ENCODE results near the gene DNER.
A peak's percentile ranks its signal among the peaks of the same experiment; 100 is the strongest.

DNER gene

DNA sequence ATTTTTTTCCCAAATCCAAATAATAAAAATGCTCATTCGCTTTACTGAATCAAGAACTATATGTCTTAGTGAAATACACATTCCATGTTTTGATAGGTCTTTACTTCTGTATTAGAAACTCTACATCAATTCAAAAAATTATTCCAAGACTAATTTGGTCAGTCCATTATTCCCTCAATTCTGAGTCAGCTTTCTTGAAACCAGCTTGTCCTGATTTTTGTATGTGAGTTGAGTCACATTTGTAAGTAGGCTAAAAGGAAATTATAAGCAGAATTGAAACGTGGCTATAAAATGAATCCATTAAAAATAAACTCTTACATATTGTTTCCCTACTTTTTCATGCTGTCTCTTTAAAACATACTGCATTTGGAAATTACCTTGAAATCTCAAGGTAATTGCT is 113.0 kb downstream of the DNER start:
- H3K4me3 ChIP-seq (ENCODE audit: low read depth, low read length) = no peak overlapping the region
- TF ChIP-seq, protein P1, sequence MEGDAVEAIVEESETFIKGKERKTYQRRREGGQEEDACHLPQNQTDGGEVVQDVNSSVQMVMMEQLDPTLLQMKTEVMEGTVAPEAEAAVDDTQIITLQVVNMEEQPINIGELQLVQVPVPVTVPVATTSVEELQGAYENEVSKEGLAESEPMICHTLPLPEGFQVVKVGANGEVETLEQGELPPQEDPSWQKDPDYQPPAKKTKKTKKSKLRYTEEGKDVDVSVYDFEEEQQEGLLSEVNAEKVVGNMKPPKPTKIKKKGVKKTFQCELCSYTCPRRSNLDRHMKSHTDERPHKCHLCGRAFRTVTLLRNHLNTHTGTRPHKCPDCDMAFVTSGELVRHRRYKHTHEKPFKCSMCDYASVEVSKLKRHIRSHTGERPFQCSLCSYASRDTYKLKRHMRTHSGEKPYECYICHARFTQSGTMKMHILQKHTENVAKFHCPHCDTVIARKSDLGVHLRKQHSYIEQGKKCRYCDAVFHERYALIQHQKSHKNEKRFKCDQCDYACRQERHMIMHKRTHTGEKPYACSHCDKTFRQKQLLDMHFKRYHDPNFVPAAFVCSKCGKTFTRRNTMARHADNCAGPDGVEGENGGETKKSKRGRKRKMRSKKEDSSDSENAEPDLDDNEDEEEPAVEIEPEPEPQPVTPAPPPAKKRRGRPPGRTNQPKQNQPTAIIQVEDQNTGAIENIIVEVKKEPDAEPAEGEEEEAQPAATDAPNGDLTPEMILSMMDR (IDR thresholded peaks at IDR 0.05; ENCODE audit: low read depth, low read length, missing control alignments) = no peak
- in situ Hi-C loops (cut with HindIII; ENCODE audit: low sequenced_read_pairs) = no loop called here
- no peak for DNase-seq (ENCODE audit: low read depth)

- in situ Hi-C loops (cut with HindIII; ENCODE audit: low sequenced_read_pairs) = no loop called here
- DNase-seq (ENCODE audit: low read depth) = no peak
- H3K4me3 ChIP-seq (ENCODE audit: low read depth, low read length) = no peak overlapping the region
- TF ChIP-seq, protein P1 (IDR thresholded peaks at IDR 0.05; ENCODE audit: low read depth, low read length, missing control alignments) = no peak
These were observed 116.1 kb downstream of the DNER start for GRCh38 chr2:229598227-229598626.

DNA sequence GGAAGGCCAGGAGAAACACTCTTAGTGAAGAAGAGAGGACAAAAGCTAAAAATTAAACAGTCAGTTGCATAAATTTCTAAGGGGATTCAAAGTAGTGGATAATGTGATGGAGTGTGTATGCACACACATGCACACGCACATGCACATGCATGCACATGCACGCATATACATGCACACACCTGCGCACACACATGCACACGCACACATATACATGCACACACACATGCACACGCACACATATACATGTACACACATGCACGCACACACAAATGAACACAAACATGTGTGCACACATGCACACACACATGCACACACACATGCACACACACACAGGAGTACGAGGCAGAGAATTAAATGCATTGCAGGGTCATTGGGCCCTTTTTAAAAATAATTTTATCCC is 117.6 kb downstream of the DNER start:
- no peak for DNase-seq (ENCODE audit: low read depth)
- TF ChIP-seq, protein P1 (IDR thresholded peaks at IDR 0.05; ENCODE audit: low read depth, low read length, missing control alignments) = no peak
- no peak overlapping the region for H3K4me3 ChIP-seq (ENCODE audit: low read depth, low read length)
- in situ Hi-C loops (cut with HindIII; ENCODE audit: low sequenced_read_pairs) = no loop called here

DNA sequence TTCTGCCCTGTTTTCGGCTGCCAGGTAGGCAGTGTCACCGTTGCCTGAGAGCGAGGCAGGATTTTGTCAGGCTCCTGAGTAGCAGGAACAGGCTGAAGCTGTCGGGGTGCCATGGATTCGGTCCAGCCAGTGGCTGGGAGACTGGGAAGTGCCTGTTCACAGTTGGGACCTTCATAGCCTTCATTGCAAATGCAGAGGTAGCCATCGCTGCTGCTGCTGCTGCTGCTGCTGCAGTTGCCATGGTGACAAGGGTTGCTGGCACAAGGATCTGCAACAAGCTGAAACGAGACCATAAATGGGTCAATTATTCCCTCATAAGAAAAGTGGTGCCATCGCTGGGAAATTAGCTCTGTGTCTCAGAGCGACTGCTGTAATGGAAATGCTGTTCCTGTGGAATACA is 122.7 kb downstream of the DNER start:
- DNase-seq (ENCODE audit: low read depth) = no peak
- in situ Hi-C loops (cut with HindIII; ENCODE audit: low sequenced_read_pairs) = no loop called here
- TF ChIP-seq, protein P1 (IDR thresholded peaks at IDR 0.05; ENCODE audit: low read depth, low read length, missing control alignments) = no peak
- no peak overlapping the region for H3K4me3 ChIP-seq (ENCODE audit: low read depth, low read length)

GRCh38 chr2:229586746-229587705 is 127.3 kb downstream of the DNER start:
- peak overlapping the region; percentile 30 for H3K4me3 ChIP-seq (ENCODE audit: low read depth, low read length)
- TF ChIP-seq, protein P1 (IDR thresholded peaks at IDR 0.05; ENCODE audit: low read depth, low read length, missing control alignments) = peak; percentile 93
- in situ Hi-C loops (cut with HindIII; ENCODE audit: low sequenced_read_pairs) = no loop called here
- DNase-seq (ENCODE audit: low read depth) = peak; percentile 65

DNA sequence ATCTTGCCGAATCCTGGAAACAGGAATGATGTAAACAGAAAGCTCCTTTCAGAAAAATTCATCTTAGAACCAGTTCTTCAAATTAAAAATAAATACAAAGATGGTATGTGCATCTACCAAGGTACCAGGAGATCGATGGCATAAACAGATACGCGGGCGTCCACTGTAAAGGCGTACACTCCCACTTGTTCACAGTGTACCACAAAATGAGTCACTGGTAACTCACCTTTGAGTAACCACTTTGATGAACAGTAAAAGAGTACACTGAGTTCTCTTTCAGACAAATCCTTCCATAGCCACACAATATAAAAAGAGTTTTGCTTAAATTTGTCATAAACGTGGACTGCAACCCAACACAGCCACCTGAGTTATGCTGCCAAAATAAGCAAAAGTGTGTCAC is 128.3 kb downstream of the DNER start:
- DNase-seq (ENCODE audit: low read depth) = no peak
- no peak overlapping the region for H3K4me3 ChIP-seq (ENCODE audit: low read depth, low read length)
- in situ Hi-C loops (cut with HindIII; ENCODE audit: low sequenced_read_pairs) = no loop called here
- TF ChIP-seq, protein P1 (IDR thresholded peaks at IDR 0.05; ENCODE audit: low read depth, low read length, missing control alignments) = no peak

Measured in astrocyte of the cerebellum (primary cell).